Measurements from ENCODE around the gene HJURP.

The HJURP gene

GRCh38 chr2:233811732-233812131 lies 42.6 kb downstream of the HJURP start:
- no peak for DNase-seq

GRCh38 chr2:233811087-233811486 lies 43.2 kb downstream of the HJURP start:
- no peak for DNase-seq

- no peak for DNase-seq
These were observed 44.0 kb downstream of the HJURP start for GRCh38 chr2:233810385-233810784.

GRCh38 chr2:233807966-233808935 lies 46.1 kb downstream of the HJURP start:
- no peak for DNase-seq

GRCh38 chr2:233807215-233807865 lies 47.0 kb downstream of the HJURP start:
- no peak for DNase-seq

- DNase-seq = no peak
These were observed 50.3 kb downstream of the HJURP start for GRCh38 chr2:233803994-233804393.

GRCh38 chr2:233803292-233803911 lies 50.9 kb downstream of the HJURP start:
- DNase-seq = no peak

GRCh38 chr2:233802132-233802815 lies 52.1 kb downstream of the HJURP start:
- no peak for DNase-seq

- no peak for DNase-seq
These were observed 52.8 kb downstream of the HJURP start for GRCh38 chr2:233801357-233802131.

GRCh38 chr2:233800208-233800607 lies 54.1 kb downstream of the HJURP start:
- DNase-seq = no peak

- DNase-seq = no peak
These were observed 54.6 kb downstream of the HJURP start for GRCh38 chr2:233799716-233800115.

GRCh38 chr2:233799087-233799665 lies 55.2 kb downstream of the HJURP start:
- no peak for DNase-seq

- no peak for DNase-seq
These were observed 55.8 kb downstream of the HJURP start for GRCh38 chr2:233798335-233799086.

GRCh38 chr2:233796254-233796653 lies 58.1 kb downstream of the HJURP start:
- no peak for DNase-seq

- DNase-seq = no peak
These were observed 58.6 kb downstream of the HJURP start for GRCh38 chr2:233795735-233796171.

- DNase-seq = no peak
These were observed 60.1 kb downstream of the HJURP start for GRCh38 chr2:233794128-233794658.

GRCh38 chr2:233793465-233794127 lies 60.7 kb downstream of the HJURP start:
- DNase-seq = no peak

- DNase-seq = no peak
These were observed 61.6 kb downstream of the HJURP start for GRCh38 chr2:233792720-233793119.

- no peak for DNase-seq
These were observed 62.4 kb downstream of the HJURP start for GRCh38 chr2:233791883-233792329.

All from NCI-H2081 (cell line).